DMS53 treated with DMSO at 0.1 percent for 48 hours (cell line): Measurements from ENCODE around the gene EPB41L3.

ENCODE experiments used
- DNase-seq: peaks from one replicate; lab custom pipeline; 2025; ENCODE audit not compliant: unreplicated experiment; lab: John Stamatoyannopoulos, UW

EPB41L3 gene

DNA sequence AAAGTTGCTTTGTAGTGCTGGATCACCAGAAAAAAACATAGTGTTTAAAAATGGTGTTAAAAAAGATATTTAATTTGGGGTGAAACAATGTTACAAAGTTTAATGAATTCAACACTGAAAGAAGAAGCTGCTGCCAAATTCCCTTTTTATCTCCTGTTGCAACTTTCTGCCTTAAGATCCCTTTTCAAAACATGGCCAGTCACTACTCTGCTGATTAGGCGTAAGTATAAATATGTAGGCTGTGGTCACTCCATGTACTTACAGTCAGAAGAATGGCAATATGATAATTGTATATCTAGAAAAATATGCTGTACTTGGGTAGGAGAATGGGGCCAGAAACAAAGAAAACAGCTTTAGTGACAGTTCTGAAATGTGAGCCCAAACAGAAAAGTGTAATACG, 124.8 kb downstream of the EPB41L3 start:
- DNase-seq, result no peak

DNA sequence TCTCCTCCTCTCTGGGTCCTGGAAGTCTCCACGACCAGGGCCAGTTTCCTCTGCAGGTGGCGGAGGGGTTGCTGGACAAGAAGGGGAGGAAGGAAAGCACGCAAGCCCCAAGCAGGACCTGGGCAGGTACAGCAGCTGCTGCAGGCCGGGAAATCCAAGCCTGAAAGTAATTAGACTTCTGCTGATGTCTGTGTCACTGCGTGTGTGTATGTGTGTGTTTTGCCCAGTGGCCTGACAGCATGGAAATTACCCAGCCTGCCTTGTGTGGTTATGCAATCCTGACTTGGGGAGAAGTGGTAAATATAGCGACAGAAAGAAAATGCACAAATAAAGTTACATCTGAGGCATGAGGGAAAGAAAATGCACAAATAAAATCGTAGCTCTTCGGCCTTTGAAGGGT, 126.5 kb downstream of the EPB41L3 start:
- no peak for DNase-seq

DNA sequence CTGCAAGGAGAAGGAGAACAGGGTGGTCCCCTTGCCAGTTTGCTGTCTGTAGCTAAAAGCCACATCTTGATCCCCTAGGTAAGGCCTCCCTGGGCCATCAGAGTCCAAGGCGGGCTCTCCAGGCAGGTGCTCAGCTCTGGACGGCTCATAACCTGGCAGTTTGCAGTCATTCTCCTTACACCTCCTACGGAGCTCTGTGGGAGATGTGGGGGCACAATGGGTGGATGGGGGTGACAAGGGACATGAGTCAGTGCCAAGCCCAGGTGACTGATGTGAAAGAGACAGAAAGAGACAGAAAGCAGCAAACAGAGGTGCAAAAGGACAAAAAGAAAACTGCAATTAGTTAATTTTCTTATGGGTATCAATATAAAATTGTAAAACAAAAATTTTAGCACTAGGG, 127.7 kb downstream of the EPB41L3 start:
- DNase-seq, result no peak

DNA sequence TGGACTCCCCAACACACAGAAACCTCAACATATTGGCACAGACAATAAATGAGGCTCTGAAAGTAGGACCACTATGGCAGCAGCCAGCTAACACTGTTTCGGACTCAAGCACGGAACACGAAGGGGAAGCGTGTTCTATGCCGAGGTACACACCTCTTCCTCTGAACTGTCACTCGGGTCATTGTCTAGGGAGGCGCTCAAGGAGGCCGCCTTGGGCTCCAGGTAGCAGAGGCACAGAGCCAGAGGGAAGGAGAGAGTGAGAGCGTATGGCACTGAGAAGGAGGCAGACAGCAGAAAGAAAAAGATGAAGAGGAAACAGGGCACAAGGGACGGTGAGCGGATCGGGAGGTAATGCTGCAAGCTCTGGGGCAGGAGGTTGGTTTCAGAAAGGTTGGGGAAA, 128.1 kb downstream of the EPB41L3 start:
- no peak for DNase-seq

DNA sequence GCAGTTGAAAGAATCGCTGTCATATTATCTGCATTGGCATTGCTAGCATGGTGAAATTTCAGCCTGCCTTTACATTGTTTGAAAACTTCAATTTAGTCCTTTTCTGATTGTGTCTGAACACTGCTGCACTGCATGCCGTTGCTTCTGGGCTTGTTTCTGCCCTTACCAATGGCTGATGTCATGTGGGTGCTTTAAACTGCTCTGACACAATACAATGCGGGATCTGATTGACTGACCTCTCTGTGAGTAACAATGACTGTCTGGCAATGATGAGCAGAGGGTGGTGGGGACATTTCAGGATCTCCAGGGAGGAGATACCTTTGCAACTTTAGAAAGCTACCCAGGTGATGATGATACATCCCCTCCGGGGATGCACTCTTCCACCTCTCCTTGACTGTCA, 128.8 kb downstream of the EPB41L3 start:
- DNase-seq, result no peak

GRCh38 chr18:5414546-5414945, 129.3 kb downstream of the EPB41L3 start:
- no peak for DNase-seq

DNA sequence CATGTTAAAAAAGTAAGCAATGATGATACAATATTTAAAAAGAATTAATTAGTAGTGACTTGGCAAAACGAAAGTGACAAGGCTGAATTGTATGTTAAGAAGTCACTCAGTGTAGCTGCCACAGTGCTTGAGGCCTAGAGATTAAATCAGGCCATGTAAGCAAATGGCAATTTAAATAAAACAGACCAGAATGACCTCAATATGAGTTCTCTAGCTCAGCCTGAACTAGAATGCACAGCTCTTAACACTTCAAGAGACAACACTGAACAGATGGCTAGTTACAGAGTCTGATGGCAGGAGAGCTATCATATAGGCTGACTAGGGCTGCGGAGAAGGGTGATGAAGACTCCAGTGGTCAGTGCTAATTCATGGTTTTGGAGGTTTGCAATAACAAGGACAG, 130.3 kb downstream of the EPB41L3 start:
- no peak for DNase-seq

DNA sequence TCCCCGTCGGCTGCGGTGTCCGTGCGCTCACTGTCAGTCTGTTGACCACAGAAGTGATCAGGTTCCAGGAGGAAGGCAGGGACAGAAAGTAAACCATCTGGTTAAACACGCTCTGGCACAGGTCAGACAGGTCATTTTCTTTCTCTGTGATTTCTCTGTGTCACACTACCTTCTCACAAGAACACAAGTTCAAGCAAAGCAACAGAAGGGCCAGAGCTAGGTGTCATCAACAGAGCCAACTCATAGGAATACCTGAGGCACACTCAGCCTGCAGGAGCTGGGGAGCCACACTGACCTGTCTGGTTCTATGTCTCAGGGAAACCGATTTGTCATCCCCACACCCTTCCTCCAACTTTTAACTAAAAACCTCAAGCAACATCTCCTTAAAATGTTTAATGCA, 133.2 kb downstream of the EPB41L3 start:
- no peak for DNase-seq

- no peak for DNase-seq
Observed at GRCh38 chr18:5398269-5398668, 145.5 kb downstream of the EPB41L3 start.

GRCh38 chr18:5397102-5397501, 146.7 kb downstream of the EPB41L3 start:
- no peak for DNase-seq

- DNase-seq, result no peak
Observed at GRCh38 chr18:5395860-5396448, 147.8 kb downstream of the EPB41L3 start.

DNA sequence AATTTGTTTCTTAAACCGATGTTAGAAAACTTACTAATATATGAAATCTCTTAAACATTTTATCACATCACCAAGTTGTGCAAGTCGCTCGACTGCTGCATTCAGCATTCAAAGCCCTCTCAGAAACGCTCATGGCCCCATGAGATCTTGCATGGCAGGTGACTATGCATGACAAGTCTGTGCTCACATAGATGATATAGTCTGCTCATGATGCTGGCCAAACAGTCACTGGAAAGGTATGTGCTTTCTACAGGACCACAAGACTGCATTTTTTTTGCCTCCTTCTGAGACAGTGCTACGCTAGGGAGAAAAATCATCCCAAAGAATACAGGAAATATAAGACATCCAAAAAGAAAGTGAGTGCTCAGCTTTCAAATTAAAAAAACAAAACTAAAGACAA, 150.0 kb downstream of the EPB41L3 start:
- DNase-seq, result no peak

DNA sequence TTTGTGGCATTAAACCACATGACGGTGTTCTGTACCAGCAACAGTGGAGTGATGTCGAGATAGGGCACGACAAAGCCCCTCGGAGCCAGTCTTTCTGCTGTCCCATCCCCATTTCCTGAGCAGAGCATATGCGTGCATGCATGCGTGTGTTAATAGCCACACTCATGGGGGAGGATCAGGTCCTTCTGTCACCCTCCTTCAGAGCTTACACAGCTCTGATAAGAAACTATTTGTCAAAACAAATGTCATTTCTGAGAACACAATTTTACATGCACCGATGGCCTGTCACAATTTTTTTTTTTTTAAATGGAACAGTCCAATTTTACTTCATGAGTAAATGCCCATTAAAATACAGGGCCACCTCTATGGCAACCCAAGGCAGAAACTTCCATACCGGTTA, 152.4 kb downstream of the EPB41L3 start:
- no peak for DNase-seq

GRCh38 chr18:5389356-5389755, 154.4 kb downstream of the EPB41L3 start:
- DNase-seq, result no peak

DNA sequence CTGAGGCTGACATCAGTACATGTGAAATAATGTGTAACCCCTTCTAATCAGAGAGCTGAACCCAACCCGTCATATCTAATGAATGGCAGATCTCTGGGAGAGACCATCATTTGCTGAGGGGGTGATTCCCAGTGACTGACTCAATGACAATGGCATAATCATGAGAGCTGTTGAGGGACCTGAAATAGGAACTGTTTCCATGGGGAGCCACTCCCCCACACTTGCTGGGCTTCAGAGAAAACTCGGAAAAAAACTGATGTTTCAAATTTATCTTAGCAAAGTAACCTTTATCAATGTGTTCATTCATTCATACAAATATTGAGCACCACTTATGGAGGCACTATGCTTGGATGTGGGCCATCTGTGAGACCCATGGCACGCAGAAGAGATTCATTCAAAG, 154.9 kb downstream of the EPB41L3 start:
- DNase-seq, result no peak

GRCh38 chr18:5380586-5380985, 163.2 kb downstream of the EPB41L3 start:
- DNase-seq, result no peak

- DNase-seq, result no peak
Observed at GRCh38 chr18:5376986-5377385, 166.8 kb downstream of the EPB41L3 start.

- no peak for DNase-seq
Observed at GRCh38 chr18:5370332-5370731, 173.5 kb downstream of the EPB41L3 start.

DNA sequence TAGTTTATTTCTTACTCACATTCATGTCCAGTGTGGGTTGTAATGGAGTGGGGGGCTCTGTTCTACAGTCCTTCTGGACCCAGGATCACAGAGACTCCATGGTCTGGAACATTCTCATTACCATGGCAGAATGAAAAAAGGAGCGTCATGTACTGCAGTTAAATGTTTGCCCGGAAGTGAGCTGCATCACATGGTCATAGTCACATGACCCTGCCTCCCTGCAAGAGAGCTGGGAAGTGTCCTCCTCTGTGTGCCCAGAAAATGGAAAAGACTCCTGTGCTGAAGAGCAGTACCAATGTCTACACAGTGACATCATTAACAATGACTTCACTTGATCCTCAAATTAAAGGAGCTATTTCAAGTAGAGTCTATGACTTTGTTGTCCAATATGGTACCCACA, 174.3 kb downstream of the EPB41L3 start:
- no peak for DNase-seq

DNA sequence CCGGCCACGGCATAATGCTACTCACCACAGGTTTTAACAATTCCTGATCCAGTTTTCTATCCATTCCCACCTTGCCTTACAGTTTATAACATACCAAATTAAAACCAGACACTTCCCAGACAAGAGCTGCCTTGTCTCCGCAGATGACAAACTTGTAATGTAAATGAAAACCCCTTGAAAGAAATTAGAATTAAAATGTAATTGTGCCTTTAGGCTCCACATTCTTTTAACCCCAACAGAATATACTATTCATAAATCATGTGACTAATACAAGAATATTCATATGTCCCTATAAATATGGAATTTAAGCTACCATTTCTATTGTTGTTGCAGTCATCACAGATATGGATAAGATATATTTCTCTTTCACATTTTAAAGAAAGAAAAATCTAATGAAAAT, 178.4 kb downstream of the EPB41L3 start:
- no peak for DNase-seq

GRCh38 chr18:5350636-5351035, 193.2 kb downstream of the EPB41L3 start:
- no peak for DNase-seq
